GM06990 (cell line): ENCODE data around the gene ASS1.

Experiments used
- DNase-seq: peaks from one replicate; pipeline ENCODE4 v3.0.0-alpha.2; 2011; ENCODE audit not compliant: insufficient read length; ENCODE audit errors: extremely low read depth
- H3K27me3 ChIP-seq: replicated peaks from 2 replicates; pipeline ENCODE4 v1.6.0; 2011; ENCODE audit warnings: low read length; ENCODE audit not compliant: control insufficient read depth, insufficient read depth
- H3K36me3 ChIP-seq: 2 replicates; pipeline ENCODE4 v1.5.1; 2011; ENCODE audit warnings: low read length; ENCODE audit not compliant: control insufficient read depth, insufficient read depth
- H3K4me3 ChIP-seq: replicated peaks from 2 replicates; pipeline ENCODE4 v1.5.1; 2011; ENCODE audit warnings: low read depth, mild to moderate bottlenecking, control low read depth, low read length
- TF ChIP-seq, protein P1 (sequence below): IDR thresholded peaks from 2 replicates; pipeline ENCODE4 v1.5.1; 2011; ENCODE audit warnings: low read length, control low read depth, mild to moderate bottlenecking, inconsistent platforms; ENCODE audit not compliant: insufficient read depth, poor library complexity, severe bottlenecking

Gene ASS1

DNA sequence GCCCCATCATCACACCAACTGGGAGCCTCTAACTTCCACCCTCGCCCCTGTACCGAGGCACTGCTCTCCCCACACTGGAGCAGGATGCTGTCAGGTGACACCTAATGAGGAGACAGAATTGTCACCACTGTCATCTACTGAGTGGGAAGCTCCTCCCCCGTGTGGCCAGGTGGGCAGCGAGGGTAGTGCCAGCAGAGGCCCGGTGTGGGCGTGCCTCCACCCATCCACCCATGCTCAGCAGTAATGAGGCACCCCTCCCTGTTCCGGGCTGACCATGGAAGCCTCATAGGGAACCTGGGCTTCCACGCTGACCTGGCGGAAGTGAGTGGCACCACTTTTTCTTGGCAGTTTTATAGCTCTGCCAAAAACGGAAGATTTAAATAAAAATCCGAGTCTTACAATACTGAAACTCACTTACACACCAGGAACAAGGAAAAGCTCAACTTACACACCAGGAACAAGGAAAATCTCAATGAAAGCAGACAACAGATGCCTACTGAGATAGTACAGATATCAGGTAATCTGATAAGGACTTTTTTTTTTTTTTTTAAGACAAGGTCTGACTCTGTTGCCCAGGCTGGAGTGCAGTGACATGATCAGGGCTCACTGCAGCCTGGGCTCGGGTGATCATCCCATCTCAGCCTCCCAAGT lies 30.6 kb upstream of the ASS1 start:
- H3K4me3 ChIP-seq: no peak overlapping the region
- DNase-seq: no peak
- no peaks in the 10 kb centered on the region for H3K27me3 ChIP-seq
- TF ChIP-seq, protein P1, sequence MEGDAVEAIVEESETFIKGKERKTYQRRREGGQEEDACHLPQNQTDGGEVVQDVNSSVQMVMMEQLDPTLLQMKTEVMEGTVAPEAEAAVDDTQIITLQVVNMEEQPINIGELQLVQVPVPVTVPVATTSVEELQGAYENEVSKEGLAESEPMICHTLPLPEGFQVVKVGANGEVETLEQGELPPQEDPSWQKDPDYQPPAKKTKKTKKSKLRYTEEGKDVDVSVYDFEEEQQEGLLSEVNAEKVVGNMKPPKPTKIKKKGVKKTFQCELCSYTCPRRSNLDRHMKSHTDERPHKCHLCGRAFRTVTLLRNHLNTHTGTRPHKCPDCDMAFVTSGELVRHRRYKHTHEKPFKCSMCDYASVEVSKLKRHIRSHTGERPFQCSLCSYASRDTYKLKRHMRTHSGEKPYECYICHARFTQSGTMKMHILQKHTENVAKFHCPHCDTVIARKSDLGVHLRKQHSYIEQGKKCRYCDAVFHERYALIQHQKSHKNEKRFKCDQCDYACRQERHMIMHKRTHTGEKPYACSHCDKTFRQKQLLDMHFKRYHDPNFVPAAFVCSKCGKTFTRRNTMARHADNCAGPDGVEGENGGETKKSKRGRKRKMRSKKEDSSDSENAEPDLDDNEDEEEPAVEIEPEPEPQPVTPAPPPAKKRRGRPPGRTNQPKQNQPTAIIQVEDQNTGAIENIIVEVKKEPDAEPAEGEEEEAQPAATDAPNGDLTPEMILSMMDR: no peak
- H3K36me3 ChIP-seq: no peaks in the 10 kb centered on the region

DNA sequence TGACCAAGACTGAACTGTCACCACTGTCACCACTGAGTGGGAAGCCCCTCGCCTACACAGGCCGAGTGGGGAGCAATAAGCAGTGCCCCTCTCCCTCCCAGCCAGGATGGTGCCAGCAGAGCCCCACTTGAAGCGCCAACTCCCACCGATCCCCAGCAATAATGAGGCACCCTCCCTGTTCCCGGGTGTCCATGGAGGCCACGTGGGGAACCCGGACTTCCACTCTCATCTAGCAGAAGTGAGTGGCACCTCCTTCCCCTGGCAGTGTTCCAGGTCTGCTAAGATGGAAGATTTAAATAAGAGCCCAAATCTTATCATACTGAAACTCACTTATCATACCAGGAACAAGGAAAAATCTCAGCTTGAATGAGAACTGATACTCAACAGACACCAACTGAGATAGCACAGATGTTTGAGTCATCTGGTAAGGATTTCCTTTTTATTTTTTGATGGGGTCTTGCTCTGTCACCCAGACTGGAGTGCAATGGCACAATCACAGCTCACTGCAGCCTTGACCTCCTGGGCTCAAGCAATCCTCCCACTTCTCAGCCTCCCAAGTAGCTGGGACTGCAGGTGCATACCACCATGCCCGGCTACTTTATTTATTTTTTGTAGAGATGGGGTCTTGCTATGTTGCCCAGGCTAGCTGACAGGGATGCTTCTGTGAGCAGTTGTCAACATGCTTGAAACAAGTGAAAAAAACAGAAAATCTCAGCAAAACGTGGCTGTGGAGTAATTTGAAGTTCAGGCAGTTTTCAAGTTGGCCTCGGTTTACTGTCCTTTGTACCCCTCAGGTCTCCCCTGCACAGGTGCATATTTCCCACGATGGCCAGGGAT lies 29.6 kb upstream of the ASS1 start:
- Histone ChIP-seq H3K36me3 (no peaks in the 10 kb centered on the region), H3K27me3 (no peaks in the 10 kb centered on the region; the same call in 1 of the 2 replicates), H3K4me3 (no peak overlapping the region)
- TF ChIP-seq, protein P1: no peak
- DNase-seq: no peak

DNA sequence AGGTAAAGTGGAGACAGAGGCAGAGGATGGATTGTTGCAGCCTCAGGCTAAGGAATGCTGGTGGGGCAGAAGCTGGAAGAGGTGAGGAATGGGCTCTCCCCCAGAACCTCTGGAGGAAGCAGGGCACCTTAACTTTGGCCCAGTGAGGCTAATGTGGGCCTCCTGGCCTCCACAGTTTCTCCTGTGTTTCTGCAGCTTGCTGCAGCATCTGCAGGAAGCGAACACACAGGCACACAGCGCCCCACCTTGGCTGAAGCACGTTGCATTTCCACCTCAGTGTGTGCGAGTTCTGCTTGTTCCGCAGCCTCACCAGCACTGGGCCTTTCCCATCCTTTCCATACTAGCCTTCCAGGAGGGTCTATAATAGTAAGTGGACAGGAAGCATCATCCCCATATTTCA lies 27.2 kb upstream of the ASS1 start:
- H3K27me3 ChIP-seq: no peaks in the 10 kb centered on the region; the same call in 1 of the 2 replicates
- no peak for DNase-seq

DNA sequence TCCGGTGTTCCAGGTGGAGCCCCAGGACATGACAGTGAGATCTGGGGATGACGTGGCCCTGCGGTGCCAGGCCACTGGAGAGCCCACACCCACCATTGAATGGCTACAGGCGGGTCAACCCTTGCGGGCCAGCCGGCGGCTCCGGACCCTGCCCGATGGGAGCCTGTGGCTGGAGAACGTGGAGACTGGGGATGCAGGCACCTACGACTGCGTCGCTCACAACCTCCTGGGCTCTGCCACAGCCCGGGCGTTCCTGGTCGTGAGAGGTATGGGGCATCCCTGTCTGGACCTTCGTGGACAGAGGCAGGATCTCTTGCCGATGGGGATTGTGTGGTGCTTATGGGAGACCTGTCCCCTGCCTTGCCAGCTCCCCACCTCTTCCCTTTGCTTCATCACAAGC lies 26.0 kb upstream of the ASS1 start:
- TF ChIP-seq, protein P1: no peak
- no peak for DNase-seq
- Histone ChIP-seq H3K27me3 (no peaks in the 10 kb centered on the region; the same call in 1 of the 2 replicates), H3K4me3 (no peak overlapping the region), H3K36me3 (no peaks in the 10 kb centered on the region)

More for the DNA sequence above, 27.2 kb upstream of the ASS1 start:
- TF ChIP-seq, protein P1: peak; percentile 44
- Histone ChIP-seq H3K4me3 (no peak overlapping the region), H3K36me3 (no peaks in the 10 kb centered on the region)

DNA sequence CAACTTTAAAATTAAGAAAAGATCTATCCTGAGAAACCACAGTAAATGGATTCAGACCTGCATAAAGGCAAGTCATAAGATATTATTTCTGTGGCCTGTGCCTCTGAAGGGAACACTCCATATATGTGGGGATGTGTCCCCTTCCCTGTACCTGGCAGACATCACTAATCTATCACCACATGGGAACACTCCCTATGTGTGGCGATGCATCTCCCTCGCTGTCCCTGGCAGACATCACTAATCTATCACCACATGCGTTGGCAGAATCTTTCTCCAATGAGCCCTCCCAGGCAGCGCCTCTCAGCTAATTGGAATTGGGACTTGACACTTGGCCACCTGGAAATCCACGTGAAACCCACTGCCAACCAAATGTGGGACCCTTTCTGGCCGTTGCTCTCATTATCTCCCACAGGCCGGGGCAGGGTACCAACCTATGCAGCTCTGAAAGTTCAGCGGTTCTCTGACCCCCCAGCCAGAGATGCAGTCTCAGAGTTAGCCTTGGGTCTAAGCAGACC lies 25.2 kb upstream of the ASS1 start:
- no peak for DNase-seq
- no peak overlapping the region for H3K4me3 ChIP-seq
- H3K27me3 ChIP-seq: no peaks in the 10 kb centered on the region; the same call in 1 of the 2 replicates
- H3K36me3 ChIP-seq: no peaks in the 10 kb centered on the region
- TF ChIP-seq, protein P1: no peak
